HCT116 (cell line): Measurements from ENCODE around the gene HK1. TPM values are rescaled to one million over a fixed set of nuclear protein-coding genes. Genes with fewer than 3 reads are reported as not detected.

Experiments
- ATAC-seq: fragments of 200-7000 bp; cut with Tn5 transposase; 2 replicates; pipeline ENCODE4 v1.9.1; 2020; ENCODE audit warnings: mild to moderate bottlenecking, moderate library complexity
- BruUV-seq: library from RNA; stranded (reverse); fragments of 400-500 nt; replicated peaks from 2 replicates; lab custom pipeline; 2021; lab: Mats Ljungman, UMichigan
- CTCF ChIA-PET: fragments of 300-600 bp; sonication (Branson Sonifier 250); formaldehyde crosslinking; loops from one replicate; lab custom pipeline; 2021; ENCODE audit warnings: antibody characterized with exemption; lab: Charles Lee
- POLR2A ChIA-PET: fragments of 300-600, 350-600 bp; sonication (Branson Sonifier 250); formaldehyde crosslinking; loops from one replicate; lab custom pipeline; 2021; ENCODE audit warnings: antibody characterized with exemption; lab: Charles Lee
- RAD21 ChIA-PET, 2 experiments: fragments of 300-600 bp; sonication (Branson Sonifier 250); formaldehyde crosslinking; loops; one replicate each; lab custom pipeline; 2023; ENCODE audit warnings: low total read pairs in 2 of 2; ENCODE audit not compliant: uncharacterized antibody in 2 of 2, unreplicated experiment in 2 of 2, low non-redundant PET in 1 of 2; lab: Charles Lee
- DNase-seq: peaks from one replicate; pipeline ENCODE4 v3.0.0-alpha.2; 2010; ENCODE audit warnings: low read depth, low spot score
- H2AFZ ChIP-seq: fragments of 200-600 bp; shearing (Covaris generic), sonication (generic); 2 replicates; pipeline ENCODE4 v1.6.1; 2017; ENCODE audit warnings: low read depth, mixed run types, mixed read lengths, antibody characterized with exemption, low read length; ENCODE audit not compliant: poor library complexity, severe bottlenecking
- H3K27ac ChIP-seq: 2 replicates; pipeline ENCODE4 v1.5.1; 2012; ENCODE audit warnings: low read depth, low read length
- H3K27me3 ChIP-seq: fragments of 200-600 bp; sonication (generic); 2 replicates; pipeline ENCODE4 v1.6.1; 2016; ENCODE audit warnings: mixed run types, low read length, mixed read lengths; ENCODE audit not compliant: insufficient read depth
- H3K36me3 ChIP-seq, 2 experiments: fragments of 200-500 bp in 1 of 2; fragments of 200-600 bp in 1 of 2; sonication (Bioruptor generic) in 1 of 2; sonication (generic) in 1 of 2; 2 replicates each; pipeline versions ENCODE4 v1.5.1 to v1.6.1; 2014 to 2016; ENCODE audit warnings: low read length in 2 of 2, inconsistent platforms in 1 of 2, mixed read lengths in 1 of 2, mixed run types in 1 of 2; ENCODE audit not compliant: insufficient read depth in 2 of 2, control insufficient read depth in 1 of 2
- H3K4me1 ChIP-seq, 2 experiments: fragments of 200-600 bp in 1 of 2; sonication (generic) in 1 of 2; 2 replicates each; pipeline versions ENCODE4 v1.5.1 to v1.6.1; 2012 to 2017; ENCODE audit warnings: low read length in 2 of 2, inconsistent platforms in 1 of 2, mild to moderate bottlenecking in 1 of 2, mixed read lengths in 1 of 2, mixed run types in 1 of 2, moderate library complexity in 1 of 2; ENCODE audit not compliant: insufficient read depth in 2 of 2, control insufficient read depth in 1 of 2
- H3K4me2 ChIP-seq: fragments of 200-600 bp; sonication (generic); 2 replicates; pipeline ENCODE4 v1.6.1; 2017; ENCODE audit warnings: mixed run types, low read length, mixed read lengths
- H3K4me3 ChIP-seq, 2 experiments: fragments of 200-600 bp in 1 of 2; sonication (generic) in 1 of 2; replicated peaks in 1 of 2; 2 replicates each; pipeline ENCODE4 v1.5.1; 2011 to 2016; ENCODE audit warnings: low read length in 2 of 2, control low read depth in 1 of 2, low read depth in 1 of 2, mild to moderate bottlenecking in 1 of 2, mixed read lengths in 1 of 2, mixed run types in 1 of 2
- H3K79me2 ChIP-seq: fragments of 200-600 bp; sonication (generic); 2 replicates; pipeline ENCODE4 v1.6.1; 2017; ENCODE audit warnings: mild to moderate bottlenecking, mixed run types, low read length, moderate library complexity, mixed read lengths; ENCODE audit not compliant: insufficient read depth
- H3K9ac ChIP-seq: fragments of 200-600 bp; sonication (generic); 2 replicates; pipeline ENCODE4 v1.6.1; 2016; ENCODE audit warnings: low read length, mixed read lengths
- H3K9me2 ChIP-seq: fragments of 200-600 bp; sonication (generic), shearing (Covaris generic); 2 replicates; pipeline ENCODE4 v1.6.1; 2017; ENCODE audit warnings: mixed run types, mild to moderate bottlenecking, moderate library complexity; ENCODE audit not compliant: insufficient read depth
- H3K9me3 ChIP-seq, 2 experiments: fragments of 200-500 bp in 1 of 2; fragments of 200-600 bp in 1 of 2; sonication (Bioruptor generic) in 1 of 2; sonication (generic) in 1 of 2; 2 replicates each; pipeline ENCODE4 v1.6.1; 2014 to 2017; ENCODE audit warnings: low read length in 2 of 2, mixed read lengths in 2 of 2, inconsistent platforms in 1 of 2, low read depth in 1 of 2, mild to moderate bottlenecking in 1 of 2, mixed run types in 1 of 2, moderate library complexity in 1 of 2; ENCODE audit not compliant: control insufficient read depth in 1 of 2, insufficient read depth in 1 of 2
- H4K20me1 ChIP-seq: fragments of 200-600 bp; sonication (generic), shearing (Covaris generic); 2 replicates; pipeline ENCODE4 v1.6.1; 2017; ENCODE audit warnings: mixed run types, mild to moderate bottlenecking, moderate library complexity; ENCODE audit not compliant: insufficient read depth
- CBX3 ChIP-seq: IDR thresholded peaks from 2 replicates; pipeline ENCODE4 v1.6.1; 2012; ENCODE audit warnings: low read depth
- CEBPB ChIP-seq: IDR thresholded peaks from 2 replicates; pipeline ENCODE4 v1.6.1; 2012; ENCODE audit warnings: low read depth
- EGR1 ChIP-seq: IDR thresholded peaks from 2 replicates; pipeline ENCODE4 v1.6.1; 2012; ENCODE audit warnings: low read depth
- ELF1 ChIP-seq: IDR thresholded peaks from 2 replicates; pipeline ENCODE4 v1.6.1; 2012; ENCODE audit warnings: low read depth, borderline replicate concordance
- JUND ChIP-seq: IDR thresholded peaks from 2 replicates; pipeline ENCODE4 v1.6.1; 2012
- MAX ChIP-seq: IDR thresholded peaks from 2 replicates; pipeline ENCODE4 v1.6.1; 2012
- POLR2A ChIP-seq: IDR thresholded peaks from 2 replicates; pipeline ENCODE4 v1.7.0; 2011; ENCODE audit warnings: borderline replicate concordance; ENCODE audit not compliant: insufficient read depth, insufficient read length; ENCODE audit errors: extremely low read depth
- SRF ChIP-seq: IDR thresholded peaks from 2 replicates; pipeline ENCODE4 v1.6.1; 2012; ENCODE audit warnings: low read depth
- TCF7L2 ChIP-seq: IDR thresholded peaks from 2 replicates; pipeline ENCODE4 v1.7.0; 2011; ENCODE audit warnings: borderline replicate concordance, inconsistent platforms; ENCODE audit not compliant: insufficient read depth, insufficient read length; ENCODE audit errors: extremely low read depth
- intact Hi-C: fragments of 100-400 bp; cut with micrococcal nuclease; formaldehyde crosslinking; loops from 2 replicates; pipeline ENCODE4 v1.10.0; 2022
- total RNA-seq: library from RNA; stranded (reverse); gene quantifications from one replicate; pipeline ENCODE4 v1.2.1, GENCODE V29; 2021; ENCODE audit not compliant: unreplicated experiment
- TF ChIP-seq, protein P1 (sequence below): IDR thresholded peaks from 2 replicates; pipeline ENCODE4 v1.6.1; 2012
- TF ChIP-seq, protein P2 (sequence below), 3 experiments: fragments of 200-600 bp in 1 of 3; sonication (generic) in 1 of 3; IDR thresholded peaks in 2 of 3; conservative IDR thresholded peaks in 1 of 3; 2 replicates each; pipeline ENCODE4 v1.5.1; 2012 to 2017; ENCODE audit warnings: low read depth in 2 of 3, low read length in 2 of 3, antibody characterized with exemption in 1 of 3, borderline replicate concordance in 1 of 3, control low read depth in 1 of 3, mild to moderate bottlenecking in 1 of 3, mixed read lengths in 1 of 3, mixed run types in 1 of 3, moderate library complexity in 1 of 3; ENCODE audit not compliant: insufficient read depth in 1 of 3

HK1 gene
- total RNA-seq, 1 experiment from 2014 or later, result 50.3 TPM

DNA sequence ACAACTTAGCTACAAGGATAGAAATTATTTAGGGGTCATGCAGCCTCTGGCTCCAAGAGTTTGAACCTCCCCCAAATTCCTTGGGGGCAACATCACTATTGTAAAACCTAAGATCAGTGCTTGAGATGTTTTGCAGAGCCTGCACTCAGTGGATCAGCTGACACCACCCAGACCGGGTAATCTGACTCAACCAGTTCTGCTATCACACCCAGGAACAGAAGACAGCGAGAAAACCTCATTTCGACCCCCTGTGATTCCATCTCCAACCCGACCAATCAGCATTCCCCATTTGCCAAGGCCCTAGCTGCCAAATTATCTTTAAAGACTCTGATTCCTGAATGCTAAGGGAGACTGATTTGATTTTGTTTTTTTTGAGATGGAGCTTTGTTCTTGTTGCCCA is 133.2 kb downstream of the HK1 start:
- POLR2A ChIA-PET, result no interaction called here
- no TSS peak for BruUV-seq
- Histone ChIP-seq H3K9me3 (no peaks in the 10 kb centered on the region), H3K4me2 (no peak overlapping the region), H3K9me2 (no peaks in the 10 kb centered on the region), H3K4me1 (peaks cover 9 to 21% of the 10 kb centered on the region in 2 experiments), H3K4me3 (no peak overlapping the region), H2AFZ (no peak overlapping the region), H3K36me3 (no peaks in the 10 kb centered on the region), H3K27ac (no peak overlapping the region), H3K79me2 (no peaks in the 10 kb centered on the region), H3K27me3 (no peaks in the 10 kb centered on the region), H3K9ac (no peak overlapping the region), H4K20me1 (no peaks in the 10 kb centered on the region)
- ATAC-seq (no peak), DNase-seq (no peak)
- CTCF ChIA-PET, result no interaction called here
- TF ChIP-seq, protein P1, sequence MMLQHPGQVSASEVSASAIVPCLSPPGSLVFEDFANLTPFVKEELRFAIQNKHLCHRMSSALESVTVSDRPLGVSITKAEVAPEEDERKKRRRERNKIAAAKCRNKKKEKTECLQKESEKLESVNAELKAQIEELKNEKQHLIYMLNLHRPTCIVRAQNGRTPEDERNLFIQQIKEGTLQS, result no peak
- TF ChIP-seq ELF1 (no peak), TCF7L2 (no peak), CEBPB (no peak), CBX3 (no peak), POLR2A (no peak), MAX (no peak), SRF (no peak), EGR1 (no peak), JUND (no peak)
- TF ChIP-seq, protein P2, sequence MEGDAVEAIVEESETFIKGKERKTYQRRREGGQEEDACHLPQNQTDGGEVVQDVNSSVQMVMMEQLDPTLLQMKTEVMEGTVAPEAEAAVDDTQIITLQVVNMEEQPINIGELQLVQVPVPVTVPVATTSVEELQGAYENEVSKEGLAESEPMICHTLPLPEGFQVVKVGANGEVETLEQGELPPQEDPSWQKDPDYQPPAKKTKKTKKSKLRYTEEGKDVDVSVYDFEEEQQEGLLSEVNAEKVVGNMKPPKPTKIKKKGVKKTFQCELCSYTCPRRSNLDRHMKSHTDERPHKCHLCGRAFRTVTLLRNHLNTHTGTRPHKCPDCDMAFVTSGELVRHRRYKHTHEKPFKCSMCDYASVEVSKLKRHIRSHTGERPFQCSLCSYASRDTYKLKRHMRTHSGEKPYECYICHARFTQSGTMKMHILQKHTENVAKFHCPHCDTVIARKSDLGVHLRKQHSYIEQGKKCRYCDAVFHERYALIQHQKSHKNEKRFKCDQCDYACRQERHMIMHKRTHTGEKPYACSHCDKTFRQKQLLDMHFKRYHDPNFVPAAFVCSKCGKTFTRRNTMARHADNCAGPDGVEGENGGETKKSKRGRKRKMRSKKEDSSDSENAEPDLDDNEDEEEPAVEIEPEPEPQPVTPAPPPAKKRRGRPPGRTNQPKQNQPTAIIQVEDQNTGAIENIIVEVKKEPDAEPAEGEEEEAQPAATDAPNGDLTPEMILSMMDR (IDR thresholded peaks at IDR 0.05 in 2 of 3, conservative IDR thresholded peaks at IDR 0.05 in 1 of 3; ENCODE audit: borderline replicate concordance in 1 of 3, insufficient read depth in 1 of 3, low read depth in 2 of 3, low read length in 2 of 3), result no peak
- RAD21 ChIA-PET, result no interaction called here
- intact Hi-C loops, result no loop called here
